Measurements from ENCODE around the gene DDX1. TPM values are rescaled to one million over a fixed set of nuclear protein-coding genes. Genes with fewer than 3 reads are reported as not detected.

The DDX1 gene
- total and polyA plus RNA-seq, 9 of the 15 experiments (the other 6 are each of a cell fraction or from before 2014, with no cell fraction given) = 116 to 277 (median 232) TPM

DNA sequence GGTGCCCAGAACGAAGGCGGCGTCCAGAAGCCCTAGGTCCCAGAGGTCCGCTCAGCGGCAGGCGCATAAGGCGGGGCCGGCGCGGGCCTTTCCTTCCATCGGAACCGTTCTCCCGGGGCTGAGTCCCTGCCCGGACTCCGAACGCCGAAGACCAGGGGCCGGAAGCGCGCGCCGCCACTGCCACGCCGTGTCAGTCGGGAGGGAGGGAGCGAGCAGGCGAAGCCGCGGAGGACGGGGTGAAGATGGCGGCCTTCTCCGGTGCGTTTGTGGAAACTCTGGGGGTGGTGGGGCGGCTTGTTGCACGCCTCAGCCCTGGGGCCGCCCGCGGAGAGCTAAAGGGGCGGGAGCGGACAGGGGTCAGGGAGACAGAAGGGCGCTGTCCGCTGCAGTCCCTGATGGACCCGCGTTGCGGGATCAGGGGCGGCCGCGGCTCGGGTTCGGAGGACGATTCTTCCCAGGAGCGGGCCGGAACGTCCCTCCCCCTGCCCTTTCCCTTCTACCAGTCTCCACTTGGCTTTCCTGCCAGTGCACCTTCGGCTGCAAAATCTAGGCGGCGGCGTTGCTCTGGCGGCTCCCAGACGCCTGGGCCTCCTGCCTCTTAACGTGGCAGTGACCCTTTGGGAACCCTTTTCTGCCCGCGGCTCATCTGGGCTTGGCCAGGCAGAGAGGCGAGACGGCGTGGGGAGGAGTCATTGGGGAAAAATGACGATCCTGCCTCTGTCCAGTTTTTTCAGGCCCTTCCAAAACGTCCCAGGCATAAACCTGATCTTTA is at the start of gene DDX1 (continued):
- TF ChIP-seq, protein P1, sequence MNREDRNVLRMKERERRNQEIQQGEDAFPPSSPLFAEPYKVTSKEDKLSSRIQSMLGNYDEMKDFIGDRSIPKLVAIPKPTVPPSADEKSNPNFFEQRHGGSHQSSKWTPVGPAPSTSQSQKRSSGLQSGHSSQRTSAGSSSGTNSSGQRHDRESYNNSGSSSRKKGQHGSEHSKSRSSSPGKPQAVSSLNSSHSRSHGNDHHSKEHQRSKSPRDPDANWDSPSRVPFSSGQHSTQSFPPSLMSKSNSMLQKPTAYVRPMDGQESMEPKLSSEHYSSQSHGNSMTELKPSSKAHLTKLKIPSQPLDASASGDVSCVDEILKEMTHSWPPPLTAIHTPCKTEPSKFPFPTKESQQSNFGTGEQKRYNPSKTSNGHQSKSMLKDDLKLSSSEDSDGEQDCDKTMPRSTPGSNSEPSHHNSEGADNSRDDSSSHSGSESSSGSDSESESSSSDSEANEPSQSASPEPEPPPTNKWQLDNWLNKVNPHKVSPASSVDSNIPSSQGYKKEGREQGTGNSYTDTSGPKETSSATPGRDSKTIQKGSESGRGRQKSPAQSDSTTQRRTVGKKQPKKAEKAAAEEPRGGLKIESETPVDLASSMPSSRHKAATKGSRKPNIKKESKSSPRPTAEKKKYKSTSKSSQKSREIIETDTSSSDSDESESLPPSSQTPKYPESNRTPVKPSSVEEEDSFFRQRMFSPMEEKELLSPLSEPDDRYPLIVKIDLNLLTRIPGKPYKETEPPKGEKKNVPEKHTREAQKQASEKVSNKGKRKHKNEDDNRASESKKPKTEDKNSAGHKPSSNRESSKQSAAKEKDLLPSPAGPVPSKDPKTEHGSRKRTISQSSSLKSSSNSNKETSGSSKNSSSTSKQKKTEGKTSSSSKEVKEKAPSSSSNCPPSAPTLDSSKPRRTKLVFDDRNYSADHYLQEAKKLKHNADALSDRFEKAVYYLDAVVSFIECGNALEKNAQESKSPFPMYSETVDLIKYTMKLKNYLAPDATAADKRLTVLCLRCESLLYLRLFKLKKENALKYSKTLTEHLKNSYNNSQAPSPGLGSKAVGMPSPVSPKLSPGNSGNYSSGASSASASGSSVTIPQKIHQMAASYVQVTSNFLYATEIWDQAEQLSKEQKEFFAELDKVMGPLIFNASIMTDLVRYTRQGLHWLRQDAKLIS (CRISPR knock-in tag; IDR thresholded peaks at IDR 0.05) = peak; percentile 92
- TF ChIP-seq SMAD1 (IDR thresholded peaks at IDR 0.05; ENCODE audit: low read depth, low read length, partially characterized antibody) (peak; percentile 80), BRD4 (IDR thresholded peaks at IDR 0.05) (peak; percentile 61; the same call in 1 of the 2 replicates), KDM1A (IDR thresholded peaks at IDR 0.05) (peak in 1 of 2 experiments; percentile 31; a peak in 1 of 4 replicates), ILF3 (IDR thresholded peaks at IDR 0.05; ENCODE audit: borderline replicate concordance) (no peak), PPARD (CRISPR knock-in tag; IDR thresholded peaks at IDR 0.05) (no peak)
- TF ChIP-seq, protein P2, sequence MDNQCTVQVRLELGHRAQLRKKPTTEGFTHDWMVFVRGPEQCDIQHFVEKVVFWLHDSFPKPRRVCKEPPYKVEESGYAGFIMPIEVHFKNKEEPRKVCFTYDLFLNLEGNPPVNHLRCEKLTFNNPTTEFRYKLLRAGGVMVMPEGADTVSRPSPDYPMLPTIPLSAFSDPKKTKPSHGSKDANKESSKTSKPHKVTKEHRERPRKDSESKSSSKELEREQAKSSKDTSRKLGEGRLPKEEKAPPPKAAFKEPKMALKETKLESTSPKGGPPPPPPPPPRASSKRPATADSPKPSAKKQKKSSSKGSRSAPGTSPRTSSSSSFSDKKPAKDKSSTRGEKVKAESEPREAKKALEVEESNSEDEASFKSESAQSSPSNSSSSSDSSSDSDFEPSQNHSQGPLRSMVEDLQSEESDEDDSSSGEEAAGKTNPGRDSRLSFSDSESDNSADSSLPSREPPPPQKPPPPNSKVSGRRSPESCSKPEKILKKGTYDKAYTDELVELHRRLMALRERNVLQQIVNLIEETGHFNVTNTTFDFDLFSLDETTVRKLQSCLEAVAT (IDR thresholded peaks at IDR 0.05) = no peak
- TF ChIP-seq, protein P3, sequence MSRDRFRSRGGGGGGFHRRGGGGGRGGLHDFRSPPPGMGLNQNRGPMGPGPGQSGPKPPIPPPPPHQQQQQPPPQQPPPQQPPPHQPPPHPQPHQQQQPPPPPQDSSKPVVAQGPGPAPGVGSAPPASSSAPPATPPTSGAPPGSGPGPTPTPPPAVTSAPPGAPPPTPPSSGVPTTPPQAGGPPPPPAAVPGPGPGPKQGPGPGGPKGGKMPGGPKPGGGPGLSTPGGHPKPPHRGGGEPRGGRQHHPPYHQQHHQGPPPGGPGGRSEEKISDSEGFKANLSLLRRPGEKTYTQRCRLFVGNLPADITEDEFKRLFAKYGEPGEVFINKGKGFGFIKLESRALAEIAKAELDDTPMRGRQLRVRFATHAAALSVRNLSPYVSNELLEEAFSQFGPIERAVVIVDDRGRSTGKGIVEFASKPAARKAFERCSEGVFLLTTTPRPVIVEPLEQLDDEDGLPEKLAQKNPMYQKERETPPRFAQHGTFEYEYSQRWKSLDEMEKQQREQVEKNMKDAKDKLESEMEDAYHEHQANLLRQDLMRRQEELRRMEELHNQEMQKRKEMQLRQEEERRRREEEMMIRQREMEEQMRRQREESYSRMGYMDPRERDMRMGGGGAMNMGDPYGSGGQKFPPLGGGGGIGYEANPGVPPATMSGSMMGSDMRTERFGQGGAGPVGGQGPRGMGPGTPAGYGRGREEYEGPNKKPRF (IDR thresholded peaks at IDR 0.05; ENCODE audit: low read depth, low read length) = no peak
- TF ChIP-seq, protein P4, sequence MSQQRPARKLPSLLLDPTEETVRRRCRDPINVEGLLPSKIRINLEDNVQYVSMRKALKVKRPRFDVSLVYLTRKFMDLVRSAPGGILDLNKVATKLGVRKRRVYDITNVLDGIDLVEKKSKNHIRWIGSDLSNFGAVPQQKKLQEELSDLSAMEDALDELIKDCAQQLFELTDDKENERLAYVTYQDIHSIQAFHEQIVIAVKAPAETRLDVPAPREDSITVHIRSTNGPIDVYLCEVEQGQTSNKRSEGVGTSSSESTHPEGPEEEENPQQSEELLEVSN (IDR thresholded peaks at IDR 0.05; ENCODE audit: borderline replicate concordance in 1 of 2, extremely low read depth in 1 of 2, insufficient read depth in 1 of 2, insufficient read length in 1 of 2, low read depth in 1 of 2, low read length in 1 of 2, poor library complexity in 1 of 2, severe bottlenecking in 1 of 2) = peak; percentile 89 to 95
- TF ChIP-seq, protein P5, sequence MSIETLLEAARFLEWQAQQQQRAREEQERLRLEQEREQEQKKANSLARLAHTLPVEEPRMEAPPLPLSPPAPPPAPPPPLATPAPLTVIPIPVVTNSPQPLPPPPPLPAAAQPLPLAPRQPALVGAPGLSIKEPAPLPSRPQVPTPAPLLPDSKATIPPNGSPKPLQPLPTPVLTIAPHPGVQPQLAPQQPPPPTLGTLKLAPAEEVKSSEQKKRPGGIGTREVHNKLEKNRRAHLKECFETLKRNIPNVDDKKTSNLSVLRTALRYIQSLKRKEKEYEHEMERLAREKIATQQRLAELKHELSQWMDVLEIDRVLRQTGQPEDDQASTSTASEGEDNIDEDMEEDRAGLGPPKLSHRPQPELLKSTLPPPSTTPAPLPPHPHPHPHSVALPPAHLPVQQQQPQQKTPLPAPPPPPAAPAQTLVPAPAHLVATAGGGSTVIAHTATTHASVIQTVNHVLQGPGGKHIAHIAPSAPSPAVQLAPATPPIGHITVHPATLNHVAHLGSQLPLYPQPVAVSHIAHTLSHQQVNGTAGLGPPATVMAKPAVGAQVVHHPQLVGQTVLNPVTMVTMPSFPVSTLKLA (conservative IDR thresholded peaks at IDR 0.05) = peak; percentile 79 to 94

Data from K562 (cell line).